ENCODE measurements around the gene PCED1B.

The PCED1B gene

DNA sequence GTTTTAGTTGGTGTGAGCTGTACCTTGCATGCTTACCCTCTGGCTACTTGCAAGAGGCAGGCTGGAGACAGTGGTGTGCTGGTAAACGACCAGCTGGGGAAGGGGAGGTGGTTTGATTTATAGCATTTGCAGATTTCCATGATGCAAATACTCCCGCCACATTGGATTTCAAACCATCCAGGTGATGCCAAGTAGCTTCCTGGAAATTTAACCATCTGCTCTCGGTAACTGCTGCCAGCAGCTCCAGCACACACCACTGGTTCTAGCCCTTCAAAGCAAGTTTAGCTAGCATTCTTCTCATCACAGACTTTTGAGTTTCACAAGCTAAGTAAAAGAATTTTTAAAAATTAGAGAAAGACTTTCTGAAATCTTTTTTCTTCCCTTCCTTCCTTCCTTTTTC is 104.8 kb downstream of the PCED1B start:
- TF ChIP-seq, protein P1, sequence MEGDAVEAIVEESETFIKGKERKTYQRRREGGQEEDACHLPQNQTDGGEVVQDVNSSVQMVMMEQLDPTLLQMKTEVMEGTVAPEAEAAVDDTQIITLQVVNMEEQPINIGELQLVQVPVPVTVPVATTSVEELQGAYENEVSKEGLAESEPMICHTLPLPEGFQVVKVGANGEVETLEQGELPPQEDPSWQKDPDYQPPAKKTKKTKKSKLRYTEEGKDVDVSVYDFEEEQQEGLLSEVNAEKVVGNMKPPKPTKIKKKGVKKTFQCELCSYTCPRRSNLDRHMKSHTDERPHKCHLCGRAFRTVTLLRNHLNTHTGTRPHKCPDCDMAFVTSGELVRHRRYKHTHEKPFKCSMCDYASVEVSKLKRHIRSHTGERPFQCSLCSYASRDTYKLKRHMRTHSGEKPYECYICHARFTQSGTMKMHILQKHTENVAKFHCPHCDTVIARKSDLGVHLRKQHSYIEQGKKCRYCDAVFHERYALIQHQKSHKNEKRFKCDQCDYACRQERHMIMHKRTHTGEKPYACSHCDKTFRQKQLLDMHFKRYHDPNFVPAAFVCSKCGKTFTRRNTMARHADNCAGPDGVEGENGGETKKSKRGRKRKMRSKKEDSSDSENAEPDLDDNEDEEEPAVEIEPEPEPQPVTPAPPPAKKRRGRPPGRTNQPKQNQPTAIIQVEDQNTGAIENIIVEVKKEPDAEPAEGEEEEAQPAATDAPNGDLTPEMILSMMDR (IDR thresholded peaks at IDR 0.05; ENCODE audit: low read depth, low read length), result no peak
- TF ChIP-seq MAX (IDR thresholded peaks at IDR 0.05; ENCODE audit: low read depth, low read length) (no peak), POLR2A (IDR thresholded peaks at IDR 0.05; ENCODE audit: extremely low read depth, insufficient read length) (no peak), MYC (IDR thresholded peaks at IDR 0.05; ENCODE audit: low read depth, low read length) (no peak)
- H3K4me3 ChIP-seq (ENCODE audit: low read depth, low read length), result no peak overlapping the region
- no peak for DNase-seq (ENCODE audit: low read depth)

DNA sequence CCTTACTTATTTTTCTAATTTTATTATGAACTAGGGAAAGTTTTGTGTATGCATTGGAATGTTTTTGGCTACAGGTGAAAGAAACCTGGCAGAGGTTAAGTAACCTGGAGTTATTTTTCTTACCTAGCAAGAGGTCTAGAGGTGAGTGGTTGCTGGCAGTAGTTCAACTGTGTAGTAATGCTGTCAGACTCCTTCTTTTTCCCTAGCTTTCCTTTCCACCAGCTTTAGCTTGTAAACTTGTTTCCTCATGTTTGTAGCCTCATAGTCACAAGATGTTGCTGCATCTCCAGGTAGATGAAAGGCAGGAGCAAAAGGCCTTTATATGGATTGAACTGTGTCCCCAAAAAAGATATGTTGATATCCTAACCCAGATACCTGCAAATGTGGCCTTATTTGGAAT is 105.4 kb downstream of the PCED1B start:
- no peak for DNase-seq (ENCODE audit: low read depth)
- H3K4me3 ChIP-seq (ENCODE audit: low read depth, low read length), result no peak overlapping the region
- TF ChIP-seq MYC (IDR thresholded peaks at IDR 0.05; ENCODE audit: low read depth, low read length) (no peak), MAX (IDR thresholded peaks at IDR 0.05; ENCODE audit: low read depth, low read length) (no peak), POLR2A (IDR thresholded peaks at IDR 0.05; ENCODE audit: extremely low read depth, insufficient read length) (no peak)
- TF ChIP-seq, protein P1 (IDR thresholded peaks at IDR 0.05; ENCODE audit: low read depth, low read length), result no peak

- TF ChIP-seq MAX (IDR thresholded peaks at IDR 0.05; ENCODE audit: low read depth, low read length) (no peak), POLR2A (IDR thresholded peaks at IDR 0.05; ENCODE audit: extremely low read depth, insufficient read length) (no peak), MYC (IDR thresholded peaks at IDR 0.05; ENCODE audit: low read depth, low read length) (no peak)
- TF ChIP-seq, protein P1 (IDR thresholded peaks at IDR 0.05; ENCODE audit: low read depth, low read length), result no peak
- H3K4me3 ChIP-seq (ENCODE audit: low read depth, low read length), result no peak overlapping the region
- no peak for DNase-seq (ENCODE audit: low read depth)
Observed at GRCh38 chr12:47186246-47186645, 106.8 kb downstream of the PCED1B start.

DNA sequence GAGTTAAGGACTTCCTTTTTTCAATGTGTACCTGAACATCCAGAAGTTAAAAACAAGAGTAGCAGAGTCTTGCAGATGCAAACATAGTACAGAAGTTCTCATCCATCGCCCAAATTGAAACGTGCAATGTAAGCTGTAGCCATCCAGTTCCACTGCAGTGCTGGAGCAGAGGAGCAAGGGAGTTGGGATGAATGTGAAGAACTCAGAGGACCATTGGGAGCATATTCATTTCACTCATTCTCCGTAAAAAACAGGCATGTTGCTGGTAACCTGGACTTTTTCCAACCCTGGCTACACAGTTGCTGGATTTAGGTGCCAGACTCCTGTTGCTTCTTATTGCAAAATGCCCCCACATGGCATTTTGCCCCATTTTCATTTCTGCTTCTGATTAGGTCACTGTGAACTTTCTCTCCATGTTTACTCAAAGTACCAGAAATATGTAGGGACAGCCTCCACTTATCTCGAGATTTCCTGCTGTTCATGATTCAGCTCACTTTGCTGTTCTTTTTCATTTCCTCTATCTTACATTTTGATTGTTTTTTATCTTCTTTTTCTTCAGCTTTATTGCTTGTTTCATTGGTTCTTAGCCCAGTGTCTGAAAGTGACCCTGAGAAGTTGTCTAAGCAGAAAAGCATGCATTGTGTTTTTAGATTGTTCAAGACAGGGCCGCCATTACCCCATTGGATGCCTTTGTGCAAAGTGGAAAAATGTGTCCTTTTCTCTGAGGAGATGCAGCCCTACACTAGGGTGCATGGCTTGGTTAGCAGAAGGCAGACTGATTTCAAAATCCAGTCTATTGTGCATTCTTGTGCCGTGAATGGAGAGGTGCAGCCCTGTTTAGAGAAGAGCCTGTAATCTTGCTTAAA is 109.4 kb downstream of the PCED1B start:
- no peak overlapping the region for H3K4me3 ChIP-seq (ENCODE audit: low read depth, low read length)
- no peak for DNase-seq (ENCODE audit: low read depth)
- TF ChIP-seq MAX (IDR thresholded peaks at IDR 0.05; ENCODE audit: low read depth, low read length) (no peak), MYC (IDR thresholded peaks at IDR 0.05; ENCODE audit: low read depth, low read length) (no peak), POLR2A (IDR thresholded peaks at IDR 0.05; ENCODE audit: extremely low read depth, insufficient read length) (no peak)
- TF ChIP-seq, protein P1 (IDR thresholded peaks at IDR 0.05; ENCODE audit: low read depth, low read length), result no peak

DNA sequence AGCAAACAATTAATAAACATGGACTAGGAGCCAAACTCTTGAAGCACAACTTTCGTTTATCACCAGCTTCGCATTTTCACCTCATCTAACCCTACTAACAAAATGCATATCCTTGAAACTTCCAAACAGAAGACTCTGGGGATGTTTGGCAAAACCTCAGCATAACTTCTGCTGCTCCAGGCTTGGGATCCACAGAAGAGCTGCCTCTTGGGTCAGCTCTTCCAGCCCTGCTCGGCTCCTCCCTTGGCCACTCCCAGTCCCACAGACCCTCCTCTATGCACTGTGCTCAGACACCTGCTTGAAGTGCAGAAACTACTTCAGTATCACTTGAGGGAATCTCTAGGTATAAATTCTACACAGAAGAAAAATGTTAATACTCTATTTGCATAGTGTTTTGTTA is 110.3 kb downstream of the PCED1B start:
- no peak for DNase-seq (ENCODE audit: low read depth)
- no peak overlapping the region for H3K4me3 ChIP-seq (ENCODE audit: low read depth, low read length)
- TF ChIP-seq MAX (IDR thresholded peaks at IDR 0.05; ENCODE audit: low read depth, low read length) (no peak), MYC (IDR thresholded peaks at IDR 0.05; ENCODE audit: low read depth, low read length) (no peak), POLR2A (IDR thresholded peaks at IDR 0.05; ENCODE audit: extremely low read depth, insufficient read length) (no peak)
- TF ChIP-seq, protein P1 (IDR thresholded peaks at IDR 0.05; ENCODE audit: low read depth, low read length), result no peak
